NCI-H2196 (cell line): Measurements from ENCODE around the gene HMX1.

ENCODE experiments used
- DNase-seq: peaks from one replicate; lab custom pipeline; 2025; ENCODE audit not compliant: unreplicated experiment; lab: John Stamatoyannopoulos, UW

Gene HMX1

GRCh38 chr4:8893227-8893623 is 21.6 kb upstream of the HMX1 start:
- DNase-seq, result no peak

- no peak for DNase-seq
Measured at GRCh38 chr4:8892556-8893226, 21.1 kb upstream of the HMX1 start.

GRCh38 chr4:8891646-8892555 is 20.3 kb upstream of the HMX1 start:
- DNase-seq, result no peak

- DNase-seq, result no peak
Measured at GRCh38 chr4:8891255-8891645, 19.6 kb upstream of the HMX1 start.

GRCh38 chr4:8888856-8889255 is 17.2 kb upstream of the HMX1 start:
- no peak for DNase-seq

- no peak for DNase-seq
Measured at GRCh38 chr4:8886612-8887406, 15.2 kb upstream of the HMX1 start.

GRCh38 chr4:8882239-8882638 is 10.6 kb upstream of the HMX1 start:
- no peak for DNase-seq

- no peak for DNase-seq
Measured at GRCh38 chr4:8880851-8881250, 9.2 kb upstream of the HMX1 start.

- no peak for DNase-seq
Measured at GRCh38 chr4:8879574-8879973, 7.9 kb upstream of the HMX1 start.

GRCh38 chr4:8878421-8878820 is 6.8 kb upstream of the HMX1 start:
- no peak for DNase-seq

GRCh38 chr4:8877780-8878040 is 6.1 kb upstream of the HMX1 start:
- no peak for DNase-seq

- DNase-seq, result no peak
Measured at GRCh38 chr4:8876982-8877779, 5.5 kb upstream of the HMX1 start.

- DNase-seq, result no peak
Measured at GRCh38 chr4:8874896-8875680, 3.4 kb upstream of the HMX1 start.

GRCh38 chr4:8874003-8874895 is 2.6 kb upstream of the HMX1 start:
- no peak for DNase-seq

- DNase-seq, result no peak
Measured at GRCh38 chr4:8872402-8873291, 1.0 kb upstream of the HMX1 start.

- DNase-seq, result no peak
Measured at GRCh38 chr4:8870647-8871416, 807 bp downstream of the HMX1 start.

- no peak for DNase-seq
Measured at GRCh38 chr4:8869898-8870646, 1.6 kb downstream of the HMX1 start.
